Stimulated activated memory B cell treated with anti-CD40 and anti-IgM and Interleukin-4, amounts not matched to agents 10 μg/mL and 1 μg/mL and 100 μg/mL, for 72 hours (primary cell): Measurements from ENCODE around the gene ZNF324B.
"Not testable (repeated sequence)": the region's sequence is repeated elsewhere in the genome, so short reads cannot be mapped to it uniquely, and the experiment has no call there.

Source experiments
- ATAC-seq: fragments of 150-1000 bp; cut with Tn5 transposase; 2 replicates; pipeline ENCODE4 v1.10.0; 2021
- H3K27ac Mint-ChIP-seq: one replicate; pipeline ENCODE4 v1.8.0; 2022; ENCODE audit warnings: mild to moderate bottlenecking, mixed read lengths
- H3K27me3 Mint-ChIP-seq: one replicate; pipeline ENCODE4 v1.8.0; 2022; ENCODE audit warnings: mixed read lengths
- H3K36me3 Mint-ChIP-seq: one replicate; pipeline ENCODE4 v1.8.0; 2022; ENCODE audit warnings: mixed read lengths
- H3K4me1 Mint-ChIP-seq: one replicate; pipeline ENCODE4 v1.8.0; 2022; ENCODE audit warnings: mixed read lengths
- H3K4me3 Mint-ChIP-seq: one replicate; pipeline ENCODE4 v1.8.0; 2022; ENCODE audit warnings: mild to moderate bottlenecking, moderate library complexity, mixed read lengths
- H3K9me3 Mint-ChIP-seq: one replicate; pipeline ENCODE4 v1.8.0; 2022; ENCODE audit warnings: mixed read lengths

Gene ZNF324B

DNA sequence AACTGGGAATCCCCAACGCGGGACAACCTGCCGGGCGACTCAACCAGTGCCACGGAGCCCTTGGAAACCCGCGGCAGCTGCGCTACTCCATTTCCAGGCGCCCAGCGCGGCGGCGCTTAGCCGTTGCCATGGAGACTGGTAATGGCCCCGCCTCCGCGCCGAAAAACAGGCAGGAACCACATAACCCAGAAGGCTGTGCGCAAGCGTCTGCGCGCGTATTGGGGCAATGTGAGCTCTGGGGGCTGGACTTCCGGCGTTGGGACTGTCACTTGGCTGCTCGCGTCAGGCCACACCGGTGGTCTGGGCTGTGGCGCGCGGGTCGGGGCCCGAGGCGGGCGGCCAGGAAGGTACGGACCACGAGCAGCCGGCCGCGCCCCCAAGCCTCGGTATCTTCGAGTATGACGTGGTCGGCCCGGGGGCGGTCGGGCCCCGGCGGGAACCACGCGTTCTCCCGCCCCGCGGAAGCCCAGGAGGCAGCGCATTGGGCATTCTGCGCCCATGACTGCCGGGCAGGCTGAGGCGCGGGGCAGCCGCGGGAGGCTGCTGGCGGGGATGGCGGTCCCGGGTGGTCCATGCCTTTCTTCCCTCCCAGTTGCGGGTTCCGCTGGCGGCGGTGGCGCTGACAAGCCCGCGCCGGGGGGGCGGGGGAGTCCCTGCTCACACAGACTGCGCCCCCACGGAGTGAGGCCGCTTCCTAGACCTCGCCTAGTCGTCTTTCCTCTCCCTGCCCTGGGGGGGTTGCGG lies at the start of gene ZNF324B:
ZNF324B (plus strand) TSS at position 265 of the 744 bp plus-strand sequence. CDS start 2,080 bp downstream, outside the sequence.
- Mint-ChIP-seq H3K27ac (peak within 1 kb of the TSS; percentile 74), H3K27me3 (peaks cover 20% of the 10 kb centered on the region), H3K4me3 (peak within 1 kb of the TSS; percentile 93), H3K9me3 (peaks cover 9% of the 10 kb centered on the region), H3K36me3 (peaks cover 35% of the 10 kb centered on the region), H3K4me1 (peaks cover 26% of the 10 kb centered on the region)
- ATAC-seq = peak; percentile 99

DNA sequence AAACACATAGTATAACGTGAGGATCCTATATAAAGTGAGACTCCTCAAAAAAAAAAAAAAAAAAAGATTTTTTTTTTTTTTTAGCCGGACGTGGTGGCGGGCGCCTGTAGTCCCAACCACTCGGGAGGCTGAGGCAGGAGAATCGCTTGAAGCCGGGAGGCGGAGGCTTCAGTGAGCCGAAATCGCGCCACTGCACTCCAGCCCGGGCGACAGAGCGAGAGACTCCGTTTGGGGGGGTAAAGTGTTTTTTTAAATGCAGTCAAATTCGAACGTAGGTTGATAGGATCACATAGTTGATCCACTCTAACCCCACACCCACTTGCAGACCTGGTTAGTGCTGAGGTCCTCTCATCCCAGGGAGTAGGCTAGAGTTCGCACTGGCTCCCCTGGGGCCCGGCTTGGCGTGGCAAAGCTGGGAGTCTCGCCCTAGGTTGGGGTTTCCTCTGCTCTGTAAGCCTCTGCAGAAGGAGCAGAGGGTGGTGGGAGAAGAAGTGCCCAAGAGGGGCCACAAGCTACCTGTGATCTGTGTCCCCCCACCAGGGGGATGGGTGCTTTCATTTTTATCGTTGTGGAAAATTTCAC lies 49.5 kb upstream of the ZNF324B start:
- Mint-ChIP-seq H3K36me3 (no peaks in the 10 kb centered on the region), H3K27ac (peak overlapping the region; percentile 78), H3K4me3 (peak overlapping the region; percentile 92), H3K27me3 (peaks cover 15% of the 10 kb centered on the region), H3K9me3 (no peaks in the 10 kb centered on the region), H3K4me1 (peaks cover 26% of the 10 kb centered on the region)
- ATAC-seq = no peak

DNA sequence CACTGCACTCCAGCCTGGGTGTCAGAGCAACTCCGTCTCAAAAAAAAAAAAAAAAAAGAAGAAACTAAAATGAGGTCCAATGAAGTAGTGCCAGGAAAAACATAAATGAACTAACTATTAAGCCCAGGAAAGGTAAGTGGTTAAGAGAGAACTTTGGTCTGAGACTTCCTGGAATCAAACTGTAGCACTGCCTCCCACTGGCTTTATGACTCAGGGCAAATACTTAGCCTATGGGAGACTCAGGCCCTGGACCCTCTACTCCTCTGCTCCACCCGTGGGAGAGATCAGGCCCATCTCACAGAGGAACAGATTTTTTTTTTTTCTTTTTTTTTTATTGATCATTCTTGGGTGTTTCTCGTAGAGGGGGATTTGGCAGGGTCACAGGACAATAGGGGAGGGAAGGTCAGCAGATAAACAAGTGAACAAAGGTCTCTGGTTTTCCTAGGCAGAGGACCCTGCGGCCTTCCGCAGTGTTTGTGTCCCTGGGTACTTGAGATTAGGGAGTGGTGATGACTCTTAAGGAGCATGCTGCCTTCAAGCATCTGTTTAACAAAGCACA lies 47.4 kb upstream of the ZNF324B start:
- not testable (repeated sequence) for H3K27ac Mint-ChIP-seq, ATAC-seq, H3K27me3 Mint-ChIP-seq, H3K4me3 Mint-ChIP-seq, H3K36me3 Mint-ChIP-seq, H3K9me3 Mint-ChIP-seq
- peaks cover 43% of the 10 kb centered on the region for H3K4me1 Mint-ChIP-seq

DNA sequence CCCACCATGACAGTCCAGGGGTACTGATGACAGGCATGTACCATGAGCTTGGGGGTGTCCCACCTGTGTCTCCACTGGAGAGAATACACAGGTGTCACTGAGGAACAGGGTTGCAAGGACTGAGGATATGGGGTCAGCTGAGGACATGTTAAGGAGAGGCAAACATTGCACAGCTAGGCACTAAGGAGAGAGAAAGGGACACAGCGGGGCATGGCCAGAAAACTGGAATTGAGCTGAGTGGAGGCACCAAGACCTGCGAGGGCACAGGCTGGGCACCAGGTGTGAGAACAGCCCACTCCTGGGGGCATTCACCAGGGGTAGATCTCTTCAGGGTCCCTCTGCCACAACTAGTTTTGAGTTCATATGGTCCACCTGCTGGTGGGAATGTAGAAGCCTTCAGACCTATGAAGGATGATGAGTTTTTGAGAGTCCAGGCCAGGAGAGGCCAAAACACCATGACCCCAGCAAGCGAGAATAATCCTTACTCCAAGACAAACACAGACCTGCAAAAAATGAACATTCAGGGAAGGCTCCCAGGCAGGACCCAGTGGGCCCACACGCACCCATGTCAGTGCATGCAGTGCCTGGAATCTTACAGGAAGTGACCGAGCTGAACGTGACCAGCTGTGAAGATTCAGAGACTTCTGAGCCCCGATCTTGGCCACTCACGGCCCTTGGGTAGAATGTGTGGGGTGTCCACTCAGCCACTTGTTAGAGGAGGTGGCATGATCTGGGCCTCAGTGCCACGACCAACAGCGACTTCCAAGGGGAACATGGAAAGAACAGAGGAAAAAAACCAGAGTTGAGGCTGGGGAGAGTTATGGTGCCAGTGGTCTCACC lies 44.4 kb upstream of the ZNF324B start:
- no peaks in the 10 kb centered on the region for H3K9me3 Mint-ChIP-seq
- H3K36me3 Mint-ChIP-seq = no peaks in the 10 kb centered on the region
- ATAC-seq = no peak
- H3K27me3 Mint-ChIP-seq = no peaks in the 10 kb centered on the region
- peaks cover 42% of the 10 kb centered on the region for H3K4me1 Mint-ChIP-seq
- H3K4me3 Mint-ChIP-seq = peak overlapping the region; percentile 83
- H3K27ac Mint-ChIP-seq = peak overlapping the region; percentile 87

DNA sequence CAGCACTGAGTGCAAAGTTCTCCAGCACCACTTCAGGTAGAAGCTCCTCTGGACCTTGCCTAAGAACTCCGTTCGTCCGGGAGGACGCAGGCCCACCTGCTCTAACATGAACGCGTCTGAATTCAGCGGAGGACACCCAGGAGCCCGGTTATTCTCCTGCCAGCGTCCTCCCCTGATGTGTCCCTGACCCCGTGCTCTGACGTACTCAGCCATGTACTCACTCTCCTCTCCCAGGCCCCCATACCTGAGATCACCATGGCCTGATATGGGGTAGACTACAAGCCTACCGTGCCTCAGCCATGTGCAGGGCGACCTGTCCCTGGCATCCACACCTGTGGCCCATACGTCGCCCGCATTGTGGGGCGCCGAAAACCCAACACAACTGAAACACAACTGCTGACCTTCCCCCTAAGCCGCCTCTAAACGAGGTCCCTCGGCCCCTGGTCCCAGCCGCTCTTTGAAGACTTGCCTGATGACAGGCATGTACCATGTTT lies 43.7 kb upstream of the ZNF324B start:
- peaks cover 5% of the 10 kb centered on the region for H3K36me3 Mint-ChIP-seq
- H3K4me1 Mint-ChIP-seq = peaks cover 42% of the 10 kb centered on the region
- peak; percentile 32 for ATAC-seq
- H3K27ac Mint-ChIP-seq = peak overlapping the region; percentile 87
- H3K9me3 Mint-ChIP-seq = no peaks in the 10 kb centered on the region
- peak overlapping the region; percentile 83 for H3K4me3 Mint-ChIP-seq
- no peaks in the 10 kb centered on the region for H3K27me3 Mint-ChIP-seq

DNA sequence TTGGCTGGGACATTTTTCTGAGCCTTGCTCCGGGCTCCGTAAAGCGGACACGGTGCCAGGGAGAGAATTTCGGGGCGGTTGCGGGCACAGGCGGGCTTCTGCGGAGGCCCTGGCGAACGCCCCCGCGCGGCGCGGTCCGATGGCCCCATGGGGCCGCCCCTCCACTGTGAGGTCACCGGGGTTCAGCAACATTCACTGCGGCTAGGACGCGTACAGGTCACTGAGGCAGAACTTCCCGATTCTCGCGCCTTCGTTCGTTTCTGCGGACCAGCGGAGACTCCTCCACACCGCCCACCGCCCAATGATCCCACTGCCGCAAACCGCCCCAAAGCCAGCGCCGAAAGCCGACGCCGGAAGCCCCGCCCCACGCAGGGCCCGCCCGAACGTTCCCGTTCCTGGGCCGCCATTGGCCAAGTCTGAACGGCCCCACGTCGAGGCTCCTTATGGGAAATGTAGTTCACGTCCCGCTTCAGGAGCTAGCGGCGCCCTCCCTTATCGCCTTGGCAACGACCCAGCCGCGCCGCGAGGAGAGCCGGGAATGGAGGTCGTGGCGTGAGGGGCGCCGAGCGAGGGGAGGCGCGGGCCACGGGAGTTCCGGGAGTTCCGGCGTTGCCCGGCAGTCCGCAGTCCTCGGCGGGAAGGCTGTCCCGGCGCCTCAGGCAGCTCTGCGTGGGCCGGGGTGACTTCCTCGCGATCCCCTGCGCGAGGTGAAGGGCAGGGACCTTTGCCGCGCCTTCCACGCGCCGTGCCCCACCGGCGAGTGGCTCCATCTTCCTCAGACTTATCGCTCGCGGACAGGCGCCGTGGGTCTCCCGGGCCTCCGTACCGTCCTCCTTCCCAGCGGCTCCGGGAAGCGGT lies 43.0 kb upstream of the ZNF324B start, which contains the start of gene ZNF584:
ZNF584 (plus strand) TSS at position 498 of the 858 bp plus-strand sequence. CDS start 499 bp downstream, outside the sequence.
- H3K4me3 Mint-ChIP-seq = peak within 1 kb of the TSS; percentile 83
- no peaks in the 10 kb centered on the region for H3K9me3 Mint-ChIP-seq
- H3K27me3 Mint-ChIP-seq = no peaks in the 10 kb centered on the region
- peak within 1 kb of the TSS; percentile 87 for H3K27ac Mint-ChIP-seq
- peaks cover 10% of the 10 kb centered on the region for H3K36me3 Mint-ChIP-seq
- peak; percentile 99 for ATAC-seq
- H3K4me1 Mint-ChIP-seq = peaks cover 42% of the 10 kb centered on the region

DNA sequence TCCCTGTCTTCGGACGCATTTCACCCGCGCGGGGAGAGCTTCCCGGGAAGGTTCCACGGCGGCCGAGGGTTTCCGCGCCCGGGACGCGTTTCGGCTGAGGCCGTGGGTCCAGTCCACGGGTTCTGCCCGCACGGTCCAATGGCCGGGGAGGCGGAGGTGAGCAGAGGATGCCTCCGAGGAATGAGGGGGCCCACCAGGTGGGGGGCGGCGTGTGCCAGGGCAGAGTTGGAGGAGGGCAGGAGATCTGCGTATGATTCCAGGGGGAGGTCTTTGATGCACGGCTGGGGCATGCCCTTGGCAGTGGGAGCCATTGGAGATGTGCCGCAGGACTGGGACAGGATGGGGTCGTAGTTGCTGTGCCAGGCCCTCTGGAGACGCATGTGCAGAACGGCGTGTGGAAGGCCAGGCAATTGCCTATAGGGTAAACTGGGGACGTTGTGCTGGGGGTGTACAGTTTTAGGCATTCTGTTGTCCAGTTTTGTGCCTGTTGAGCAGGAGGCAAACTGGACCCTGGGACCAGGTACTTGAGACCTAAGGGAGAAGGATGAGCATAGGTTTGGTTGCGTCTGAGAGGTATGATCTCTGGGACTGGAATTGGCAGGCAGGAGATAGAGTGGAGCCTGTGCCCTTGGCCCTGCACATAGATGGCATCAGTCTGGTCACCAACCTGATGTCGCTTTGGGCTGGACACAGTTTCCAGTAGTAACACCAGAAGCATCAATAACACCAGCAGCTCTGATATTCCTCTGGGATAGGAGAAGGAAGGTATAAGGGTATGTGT lies 42.2 kb upstream of the ZNF324B start:
- Mint-ChIP-seq H3K4me3 (peak overlapping the region; percentile 83), H3K36me3 (peaks cover 10% of the 10 kb centered on the region), H3K27me3 (no peaks in the 10 kb centered on the region), H3K27ac (peak overlapping the region; percentile 87), H3K4me1 (peaks cover 42% of the 10 kb centered on the region), H3K9me3 (no peaks in the 10 kb centered on the region)
- no peak for ATAC-seq

DNA sequence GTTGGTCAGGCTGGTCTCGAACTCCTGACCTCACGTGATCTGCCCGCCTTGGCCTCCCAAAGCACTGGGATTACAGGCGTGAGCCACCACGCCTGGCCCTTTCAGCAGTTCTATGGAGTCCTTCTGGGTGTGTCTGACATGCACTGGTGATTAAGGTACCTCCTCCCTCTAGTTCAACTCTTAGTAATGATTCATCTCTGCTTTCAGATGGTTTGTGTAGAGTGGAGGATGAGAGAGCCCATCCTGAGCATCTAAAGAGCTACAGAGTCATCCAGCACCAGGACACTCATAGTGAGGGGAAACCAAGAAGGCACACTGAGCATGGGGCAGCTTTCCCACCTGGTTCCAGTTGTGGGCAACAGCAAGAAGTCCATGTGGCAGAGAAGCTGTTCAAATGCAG lies 34.8 kb upstream of the ZNF324B start:
- H3K9me3 Mint-ChIP-seq = no peaks in the 10 kb centered on the region
- H3K4me1 Mint-ChIP-seq = no peaks in the 10 kb centered on the region
- peaks cover 56% of the 10 kb centered on the region for H3K36me3 Mint-ChIP-seq
- H3K27me3 Mint-ChIP-seq = no peaks in the 10 kb centered on the region
- no peak overlapping the region for H3K27ac Mint-ChIP-seq
- no peak overlapping the region for H3K4me3 Mint-ChIP-seq
- ATAC-seq = no peak

DNA sequence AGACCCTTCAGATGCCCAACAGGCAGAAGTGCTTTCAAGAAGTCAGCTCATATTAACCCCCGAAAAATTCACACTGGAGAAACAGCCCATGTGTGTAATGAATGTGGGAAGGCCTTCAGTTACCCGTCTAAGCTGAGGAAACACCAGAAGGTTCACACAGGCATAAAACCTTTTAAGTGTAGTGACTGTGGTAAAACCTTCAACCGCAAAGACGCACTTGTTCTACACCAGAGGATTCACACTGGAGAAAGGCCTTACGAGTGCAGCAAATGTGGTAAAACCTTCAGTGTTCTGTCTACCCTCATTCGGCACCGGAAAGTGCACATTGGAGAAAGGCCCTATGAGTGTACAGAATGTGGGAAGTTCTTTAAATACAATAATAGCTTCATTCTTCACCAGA lies 34.4 kb upstream of the ZNF324B start:
- Mint-ChIP-seq H3K4me1 (no peaks in the 10 kb centered on the region), H3K4me3 (no peak overlapping the region), H3K36me3 (peaks cover 59% of the 10 kb centered on the region), H3K9me3 (no peaks in the 10 kb centered on the region), H3K27me3 (no peaks in the 10 kb centered on the region), H3K27ac (no peak overlapping the region)
- no peak for ATAC-seq

DNA sequence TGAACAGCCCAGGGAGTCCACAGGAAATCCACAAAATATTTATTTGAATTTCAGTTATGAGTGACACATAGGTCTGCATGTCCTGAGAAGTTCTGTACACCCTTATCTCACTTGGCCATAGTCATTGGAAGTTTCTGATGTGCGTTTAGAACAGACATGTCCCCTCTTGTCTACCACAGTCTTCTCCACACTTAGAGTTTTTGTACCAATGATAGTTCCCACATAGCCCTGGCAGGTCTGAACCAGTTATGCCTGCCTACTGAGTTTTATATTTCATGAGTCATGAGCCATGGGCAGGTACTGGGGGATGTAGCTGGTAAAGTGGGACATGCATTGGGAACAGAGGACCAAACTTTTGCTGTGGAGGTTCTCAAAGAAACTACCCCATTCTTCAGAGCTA lies 22.8 kb upstream of the ZNF324B start:
- Mint-ChIP-seq H3K4me3 (no peak overlapping the region), H3K4me1 (no peaks in the 10 kb centered on the region), H3K36me3 (peaks cover 28% of the 10 kb centered on the region), H3K9me3 (peaks cover 31% of the 10 kb centered on the region), H3K27ac (no peak overlapping the region), H3K27me3 (no peaks in the 10 kb centered on the region)
- no peak for ATAC-seq

DNA sequence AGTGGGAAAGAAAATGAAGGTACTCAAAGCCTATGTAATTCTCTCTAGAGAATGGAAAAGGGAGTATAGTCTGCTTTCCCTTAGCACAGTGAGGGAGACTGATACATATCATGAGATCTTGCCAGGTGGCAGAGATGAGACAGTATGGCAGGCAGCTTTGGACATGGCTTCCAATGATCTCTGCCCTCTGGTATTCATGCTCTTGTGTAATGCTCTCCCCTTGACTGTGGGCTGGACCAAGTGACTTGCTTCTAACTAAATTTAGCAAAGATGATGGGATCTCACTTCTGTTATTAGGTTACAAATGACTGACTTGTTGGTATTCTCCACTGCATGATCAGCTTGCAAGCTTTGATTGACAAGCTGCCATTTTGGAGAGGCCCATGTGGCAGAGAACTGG lies 21.7 kb upstream of the ZNF324B start:
- Mint-ChIP-seq H3K9me3 (peaks cover 26% of the 10 kb centered on the region), H3K36me3 (peaks cover 39% of the 10 kb centered on the region), H3K27me3 (no peaks in the 10 kb centered on the region), H3K4me3 (no peak overlapping the region), H3K4me1 (no peaks in the 10 kb centered on the region), H3K27ac (no peak overlapping the region)
- no peak for ATAC-seq

DNA sequence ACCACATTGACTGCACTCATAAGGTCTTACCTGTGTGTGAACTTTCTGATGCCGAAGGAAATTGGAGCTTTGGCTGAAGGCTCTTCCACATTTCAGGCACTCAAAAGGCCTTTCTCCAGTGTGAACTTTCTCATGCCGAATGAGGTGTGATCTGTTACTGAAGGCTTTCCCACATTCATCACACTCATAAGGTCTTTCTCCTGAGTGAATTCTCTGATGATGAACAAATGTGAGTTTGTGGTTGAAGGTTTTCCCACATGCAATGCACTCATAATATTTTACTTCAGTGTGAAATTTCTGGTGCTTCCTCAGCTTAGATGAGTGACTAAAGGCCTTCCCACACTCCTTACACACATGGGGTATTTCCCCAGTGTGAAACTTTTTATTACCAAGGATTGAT lies 17.2 kb upstream of the ZNF324B start:
- H3K36me3 Mint-ChIP-seq = peaks cover 77% of the 10 kb centered on the region
- H3K4me3 Mint-ChIP-seq = no peak overlapping the region
- H3K4me1 Mint-ChIP-seq = peaks cover 18% of the 10 kb centered on the region
- H3K27me3 Mint-ChIP-seq = no peaks in the 10 kb centered on the region
- no peak for ATAC-seq
- H3K27ac Mint-ChIP-seq = no peak overlapping the region
- peaks cover 40% of the 10 kb centered on the region for H3K9me3 Mint-ChIP-seq

DNA sequence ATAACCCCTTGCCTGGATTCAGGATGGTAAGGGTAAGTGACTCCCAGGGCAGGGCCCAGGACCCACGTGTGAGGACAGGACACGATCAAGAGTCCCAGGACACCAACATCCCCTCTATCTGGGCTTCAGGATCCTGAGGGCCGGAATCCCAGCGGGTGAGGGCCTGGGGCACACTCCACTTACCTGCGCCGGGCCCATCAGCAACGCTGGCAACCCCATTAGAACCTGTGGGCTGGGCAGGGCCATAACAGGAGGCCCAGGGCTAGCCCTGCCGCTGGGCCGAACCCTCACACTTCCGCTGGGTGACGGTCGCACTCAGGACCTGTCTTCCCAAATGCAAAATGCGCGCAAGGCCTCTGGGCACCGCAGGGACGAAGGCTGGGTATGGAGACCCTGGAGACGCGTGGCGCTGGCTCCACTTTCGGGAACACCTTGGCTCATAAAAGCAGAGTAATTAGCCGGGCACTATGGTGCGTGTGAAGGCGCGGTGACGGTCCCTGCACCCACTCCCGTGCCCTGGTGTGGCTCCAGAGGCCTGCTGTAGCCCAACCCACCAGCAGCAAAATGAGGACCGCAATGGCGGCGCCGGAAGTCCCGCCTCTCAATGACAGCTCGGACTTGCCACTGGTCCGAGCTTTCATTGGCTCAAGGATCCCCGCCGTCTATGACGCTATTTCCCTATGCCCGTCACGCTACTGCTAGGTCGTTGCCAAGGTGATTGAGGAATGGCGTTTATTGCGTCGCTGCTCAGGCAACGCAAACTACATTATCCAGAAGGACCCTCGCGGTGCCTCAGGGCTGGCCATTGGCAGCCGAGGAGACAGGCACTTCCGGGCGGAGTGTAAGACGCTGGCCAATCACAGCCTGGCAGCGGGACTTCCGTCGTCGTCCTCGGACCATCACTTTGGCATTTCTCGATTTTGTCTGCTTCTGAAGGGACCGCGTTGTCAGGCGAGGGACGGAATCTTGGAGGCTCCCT lies 11.6 kb upstream of the ZNF324B start, which contains the start of gene ZNF132:
ZNF132 (minus strand) TSS at position 578 of the 979 bp plus-strand sequence; CDS start at position 246, 332 bp downstream.
- Mint-ChIP-seq H3K4me3 (peak within 1 kb of the TSS; percentile 96), H3K4me1 (peaks cover 41% of the 10 kb centered on the region), H3K27ac (peak within 1 kb of the TSS; percentile 89), H3K36me3 (peaks cover 62% of the 10 kb centered on the region), H3K27me3 (no peaks in the 10 kb centered on the region), H3K9me3 (peaks cover 40% of the 10 kb centered on the region)
- ATAC-seq = peak; percentile 100
